ENCODE measurements around the gene MYRIP.
"Not testable (repeated sequence)": the region's sequence is repeated elsewhere in the genome, so short reads cannot be mapped to it uniquely, and the experiment has no call there.

Gene MYRIP

GRCh38 chr3:39809181-39809994, at the start of gene MYRIP:
Gene MYRIP (plus strand): TSS chr3:39809609. CDS start chr3:39900817, 91,208 bp downstream.
- peak; percentile 78 for DNase-seq

GRCh38 chr3:39760325-39760724, 49.1 kb upstream of the MYRIP start:
- DNase-seq = no peak

- DNase-seq = no peak
Measured at GRCh38 chr3:39762537-39763070, 46.8 kb upstream of the MYRIP start.

- DNase-seq = no peak
Measured at GRCh38 chr3:39763390-39763789, 46.0 kb upstream of the MYRIP start.

- DNase-seq = no peak
Measured at GRCh38 chr3:39765575-39765974, 43.8 kb upstream of the MYRIP start.

- DNase-seq = no peak
Measured at GRCh38 chr3:39766433-39766832, 43.0 kb upstream of the MYRIP start.

- not testable (repeated sequence) for DNase-seq
Measured at GRCh38 chr3:39766909-39767308, 42.5 kb upstream of the MYRIP start.

- not testable (repeated sequence) for DNase-seq
Measured at GRCh38 chr3:39778168-39778567, 31.2 kb upstream of the MYRIP start.

- DNase-seq = no peak
Measured at GRCh38 chr3:39779511-39780230, 29.7 kb upstream of the MYRIP start.

- DNase-seq = no peak
Measured at GRCh38 chr3:39780352-39780751, 29.1 kb upstream of the MYRIP start.

GRCh38 chr3:39781025-39781424, 28.4 kb upstream of the MYRIP start:
- DNase-seq = no peak

- no peak for DNase-seq
Measured at GRCh38 chr3:39781632-39782031, 27.8 kb upstream of the MYRIP start.

- DNase-seq = no peak
Measured at GRCh38 chr3:39783680-39784079, 25.7 kb upstream of the MYRIP start.

- no peak for DNase-seq
Measured at GRCh38 chr3:39784922-39785321, 24.5 kb upstream of the MYRIP start.

GRCh38 chr3:39788128-39788883, 21.1 kb upstream of the MYRIP start:
- DNase-seq = no peak

GRCh38 chr3:39791603-39792002, 17.8 kb upstream of the MYRIP start:
- no peak for DNase-seq

- no peak for DNase-seq
Measured at GRCh38 chr3:39794880-39795279, 14.5 kb upstream of the MYRIP start.

- DNase-seq = no peak
Measured at GRCh38 chr3:39801216-39801615, 8.2 kb upstream of the MYRIP start.

- DNase-seq = not testable (repeated sequence)
Measured at GRCh38 chr3:39802486-39802885, 6.9 kb upstream of the MYRIP start.

GRCh38 chr3:39803956-39804355, 5.5 kb upstream of the MYRIP start:
- no peak for DNase-seq

GRCh38 chr3:39804951-39805350, 4.5 kb upstream of the MYRIP start:
- DNase-seq = no peak

- DNase-seq = no peak
Measured at GRCh38 chr3:39805650-39806049, 3.8 kb upstream of the MYRIP start.

- no peak for DNase-seq
Measured at GRCh38 chr3:39806820-39807219, 2.6 kb upstream of the MYRIP start.
